Ishikawa (cell line): ENCODE data around the gene PRSS12.

ENCODE experiments used
- CEBPB ChIP-seq: IDR thresholded peaks from 2 replicates; pipeline ENCODE4 v1.6.1; 2012
- EGR1 ChIP-seq: IDR thresholded peaks from 2 replicates; pipeline ENCODE4 v1.6.1; 2012
- EP300 ChIP-seq: IDR thresholded peaks from 2 replicates; pipeline ENCODE4 v1.6.1; 2012; ENCODE audit warnings: borderline replicate concordance
- FOXM1 ChIP-seq: IDR thresholded peaks from 2 replicates; pipeline ENCODE4 v1.6.1; 2012; ENCODE audit warnings: low read depth, borderline replicate concordance
- MAX ChIP-seq: IDR thresholded peaks from 2 replicates; pipeline ENCODE4 v1.6.1; 2012
- NFIC ChIP-seq: IDR thresholded peaks from 2 replicates; pipeline ENCODE4 v1.6.1; 2012
- RAD21 ChIP-seq: IDR thresholded peaks from 2 replicates; pipeline ENCODE4 v1.6.1; 2012; ENCODE audit warnings: low read depth
- TAF1 ChIP-seq: IDR thresholded peaks from 2 replicates; pipeline ENCODE4 v1.6.1; 2012; ENCODE audit warnings: low read depth, mild to moderate bottlenecking
- TCF12 ChIP-seq: IDR thresholded peaks from 2 replicates; pipeline ENCODE4 v1.6.1; 2012; ENCODE audit warnings: low read depth
- USF1 ChIP-seq: IDR thresholded peaks from 2 replicates; pipeline ENCODE4 v1.6.1; 2012
- YY1 ChIP-seq: IDR thresholded peaks from 2 replicates; pipeline ENCODE4 v1.6.1; 2012; ENCODE audit warnings: low read depth
- ZBTB7A ChIP-seq: IDR thresholded peaks from 2 replicates; pipeline ENCODE4 v1.6.1; 2012; ENCODE audit warnings: low read depth
- TF ChIP-seq, protein P1 (sequence below): IDR thresholded peaks from 2 replicates; pipeline ENCODE4 v1.6.1; 2012; ENCODE audit warnings: low read depth, mild to moderate bottlenecking

- TF ChIP-seq ZBTB7A (no peak), RAD21 (no peak), USF1 (no peak), TAF1 (no peak), EP300 (no peak), YY1 (no peak), MAX (no peak), CEBPB (no peak), FOXM1 (no peak), TCF12 (no peak), EGR1 (no peak), NFIC (no peak)
- TF ChIP-seq, protein P1, sequence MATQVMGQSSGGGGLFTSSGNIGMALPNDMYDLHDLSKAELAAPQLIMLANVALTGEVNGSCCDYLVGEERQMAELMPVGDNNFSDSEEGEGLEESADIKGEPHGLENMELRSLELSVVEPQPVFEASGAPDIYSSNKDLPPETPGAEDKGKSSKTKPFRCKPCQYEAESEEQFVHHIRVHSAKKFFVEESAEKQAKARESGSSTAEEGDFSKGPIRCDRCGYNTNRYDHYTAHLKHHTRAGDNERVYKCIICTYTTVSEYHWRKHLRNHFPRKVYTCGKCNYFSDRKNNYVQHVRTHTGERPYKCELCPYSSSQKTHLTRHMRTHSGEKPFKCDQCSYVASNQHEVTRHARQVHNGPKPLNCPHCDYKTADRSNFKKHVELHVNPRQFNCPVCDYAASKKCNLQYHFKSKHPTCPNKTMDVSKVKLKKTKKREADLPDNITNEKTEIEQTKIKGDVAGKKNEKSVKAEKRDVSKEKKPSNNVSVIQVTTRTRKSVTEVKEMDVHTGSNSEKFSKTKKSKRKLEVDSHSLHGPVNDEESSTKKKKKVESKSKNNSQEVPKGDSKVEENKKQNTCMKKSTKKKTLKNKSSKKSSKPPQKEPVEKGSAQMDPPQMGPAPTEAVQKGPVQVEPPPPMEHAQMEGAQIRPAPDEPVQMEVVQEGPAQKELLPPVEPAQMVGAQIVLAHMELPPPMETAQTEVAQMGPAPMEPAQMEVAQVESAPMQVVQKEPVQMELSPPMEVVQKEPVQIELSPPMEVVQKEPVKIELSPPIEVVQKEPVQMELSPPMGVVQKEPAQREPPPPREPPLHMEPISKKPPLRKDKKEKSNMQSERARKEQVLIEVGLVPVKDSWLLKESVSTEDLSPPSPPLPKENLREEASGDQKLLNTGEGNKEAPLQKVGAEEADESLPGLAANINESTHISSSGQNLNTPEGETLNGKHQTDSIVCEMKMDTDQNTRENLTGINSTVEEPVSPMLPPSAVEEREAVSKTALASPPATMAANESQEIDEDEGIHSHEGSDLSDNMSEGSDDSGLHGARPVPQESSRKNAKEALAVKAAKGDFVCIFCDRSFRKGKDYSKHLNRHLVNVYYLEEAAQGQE, result no peak
Measured at GRCh38 chr4:118335324-118335723, 17.5 kb downstream of the PRSS12 start.
